Vagina (tissue), 2 donors: ENCODE measurements around the gene HOXD4.

Experiments used
- POLR2A ChIP-seq, 2 donors: fragments of 450-650 bp; IDR thresholded peaks; one replicate each; pipeline ENCODE4 v1.6.1; 2017; ENCODE audit warnings: antibody characterized with exemption in 2 of 2, mild to moderate bottlenecking in 2 of 2, moderate library complexity in 2 of 2
- TF ChIP-seq, protein P1 (sequence below), 3 experiments: fragments of 450-650 bp in 2 of 3; fragments of 200-600 bp in 1 of 3; sonication (generic) in 1 of 3; IDR thresholded peaks; one replicate each; pipeline ENCODE4 v1.5.1; 2017 to 2019; ENCODE audit warnings: antibody characterized with exemption in 3 of 3, mild to moderate bottlenecking in 2 of 3, moderate library complexity in 2 of 3

GRCh38 chr2:176101842-176102241 lies 49.5 kb upstream of the HOXD4 start:
- TF ChIP-seq, protein P1, sequence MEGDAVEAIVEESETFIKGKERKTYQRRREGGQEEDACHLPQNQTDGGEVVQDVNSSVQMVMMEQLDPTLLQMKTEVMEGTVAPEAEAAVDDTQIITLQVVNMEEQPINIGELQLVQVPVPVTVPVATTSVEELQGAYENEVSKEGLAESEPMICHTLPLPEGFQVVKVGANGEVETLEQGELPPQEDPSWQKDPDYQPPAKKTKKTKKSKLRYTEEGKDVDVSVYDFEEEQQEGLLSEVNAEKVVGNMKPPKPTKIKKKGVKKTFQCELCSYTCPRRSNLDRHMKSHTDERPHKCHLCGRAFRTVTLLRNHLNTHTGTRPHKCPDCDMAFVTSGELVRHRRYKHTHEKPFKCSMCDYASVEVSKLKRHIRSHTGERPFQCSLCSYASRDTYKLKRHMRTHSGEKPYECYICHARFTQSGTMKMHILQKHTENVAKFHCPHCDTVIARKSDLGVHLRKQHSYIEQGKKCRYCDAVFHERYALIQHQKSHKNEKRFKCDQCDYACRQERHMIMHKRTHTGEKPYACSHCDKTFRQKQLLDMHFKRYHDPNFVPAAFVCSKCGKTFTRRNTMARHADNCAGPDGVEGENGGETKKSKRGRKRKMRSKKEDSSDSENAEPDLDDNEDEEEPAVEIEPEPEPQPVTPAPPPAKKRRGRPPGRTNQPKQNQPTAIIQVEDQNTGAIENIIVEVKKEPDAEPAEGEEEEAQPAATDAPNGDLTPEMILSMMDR (IDR thresholded peaks at IDR 0.05), result no peak
- TF ChIP-seq POLR2A (IDR thresholded peaks at IDR 0.05), result no peak
